Mammary epithelial cell (primary cell): ENCODE data around the gene RHOBTB3.

ENCODE experiments used
- EZH2 ChIP-seq: IDR thresholded peaks from 2 replicates; pipeline ENCODE4 v1.6.1; 2012; ENCODE audit warnings: low read length, inconsistent platforms, borderline replicate concordance
- TF ChIP-seq, protein P1 (sequence below), 2 donors: IDR thresholded peaks in 1 of 2; conservative IDR thresholded peaks in 1 of 2; 2 replicates each; pipeline ENCODE4 v1.5.1; 2011 to 2012; ENCODE audit warnings: inconsistent platforms in 2 of 2, low read length in 2 of 2, mild to moderate bottlenecking in 2 of 2, control low read depth in 1 of 2, low read depth in 1 of 2; ENCODE audit not compliant: insufficient read depth in 1 of 2; ENCODE audit errors: extremely low read depth in 1 of 2

DNA sequence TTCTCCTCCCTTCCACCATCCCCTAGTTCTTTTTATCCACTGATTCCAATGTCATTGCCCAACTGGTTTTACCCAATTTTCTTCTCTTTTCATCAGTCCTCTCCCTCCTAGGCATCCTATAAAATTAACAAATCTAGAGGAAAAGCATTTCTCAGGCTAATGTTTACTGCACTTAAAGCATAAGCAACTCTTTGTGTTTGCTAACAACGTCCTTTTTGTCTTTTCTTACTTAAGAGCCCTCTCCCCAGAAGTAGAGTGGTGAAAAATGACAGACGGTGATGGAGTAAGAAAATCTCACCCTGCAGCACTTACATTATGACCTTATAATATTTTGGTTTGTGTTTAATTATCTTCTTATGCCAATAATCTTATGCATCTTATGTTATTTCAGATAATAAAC, 46.8 kb upstream of the RHOBTB3 start:
- TF ChIP-seq, protein P1, sequence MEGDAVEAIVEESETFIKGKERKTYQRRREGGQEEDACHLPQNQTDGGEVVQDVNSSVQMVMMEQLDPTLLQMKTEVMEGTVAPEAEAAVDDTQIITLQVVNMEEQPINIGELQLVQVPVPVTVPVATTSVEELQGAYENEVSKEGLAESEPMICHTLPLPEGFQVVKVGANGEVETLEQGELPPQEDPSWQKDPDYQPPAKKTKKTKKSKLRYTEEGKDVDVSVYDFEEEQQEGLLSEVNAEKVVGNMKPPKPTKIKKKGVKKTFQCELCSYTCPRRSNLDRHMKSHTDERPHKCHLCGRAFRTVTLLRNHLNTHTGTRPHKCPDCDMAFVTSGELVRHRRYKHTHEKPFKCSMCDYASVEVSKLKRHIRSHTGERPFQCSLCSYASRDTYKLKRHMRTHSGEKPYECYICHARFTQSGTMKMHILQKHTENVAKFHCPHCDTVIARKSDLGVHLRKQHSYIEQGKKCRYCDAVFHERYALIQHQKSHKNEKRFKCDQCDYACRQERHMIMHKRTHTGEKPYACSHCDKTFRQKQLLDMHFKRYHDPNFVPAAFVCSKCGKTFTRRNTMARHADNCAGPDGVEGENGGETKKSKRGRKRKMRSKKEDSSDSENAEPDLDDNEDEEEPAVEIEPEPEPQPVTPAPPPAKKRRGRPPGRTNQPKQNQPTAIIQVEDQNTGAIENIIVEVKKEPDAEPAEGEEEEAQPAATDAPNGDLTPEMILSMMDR (conservative IDR thresholded peaks at IDR 0.05 in 1 of 2, IDR thresholded peaks at IDR 0.05 in 1 of 2; ENCODE audit: extremely low read depth in 1 of 2, insufficient read depth in 1 of 2, low read depth in 1 of 2, low read length in 2 of 2) = no peak
- TF ChIP-seq EZH2 = no peak
